Esophagus muscularis mucosa (tissue), 4 donors: ENCODE results near the gene SRP68. TPM values are rescaled to one million over a fixed set of nuclear protein-coding genes. Genes with fewer than 3 reads are reported as not detected.

Experiments
- DNase-seq: peaks from one replicate; pipeline ENCODE4 v3.0.0-alpha.2; 2017; ENCODE audit errors: extremely low spot score
- H3K27ac ChIP-seq, 4 donors: fragments of 200-600 bp; sonication (generic); replicated peaks in 1 of 4; 1 replicate in 3 of 4; 2 replicates in 1 of 4; pipeline ENCODE4 v1.5.1; 2016 to 2019; ENCODE audit warnings: mild to moderate bottlenecking in 1 of 4
- H3K27me3 ChIP-seq, 4 donors: fragments of 200-600 bp; sonication (generic); one replicate each; pipeline versions ENCODE4 v1.5.1 to v1.6.0; 2016 to 2019
- H3K36me3 ChIP-seq, 4 donors: fragments of 200-600 bp; sonication (generic); one replicate each; pipeline ENCODE4 v1.5.1; 2016 to 2019
- H3K4me1 ChIP-seq, 4 donors: fragments of 200-600 bp; sonication (generic); one replicate each; pipeline ENCODE4 v1.5.1; 2016 to 2019
- H3K4me3 ChIP-seq, 4 donors: fragments of 200-600 bp; sonication (generic); 1 replicate in 2 of 4; 2 replicates in 2 of 4; pipeline ENCODE4 v1.5.1; 2016 to 2019; ENCODE audit warnings: mild to moderate bottlenecking in 4 of 4, moderate library complexity in 1 of 4
- H3K9me3 ChIP-seq, 4 donors: fragments of 200-600 bp; sonication (generic); 1 replicate in 3 of 4; 2 replicates in 1 of 4; pipeline ENCODE4 v1.5.1; 2016 to 2019
- CTCF ChIP-seq, 3 experiments: fragments of 200-600 bp in 2 of 3; fragments of 450-650 bp in 1 of 3; sonication (generic) in 2 of 3; IDR thresholded peaks; one replicate each; pipeline ENCODE4 v1.5.1; 2017 to 2019; ENCODE audit warnings: antibody characterized with exemption in 3 of 3, mild to moderate bottlenecking in 2 of 3, moderate library complexity in 1 of 3
- EP300 ChIP-seq: sonication (generic); formaldehyde crosslinking; IDR thresholded peaks from one replicate; pipeline ENCODE4 v1.6.1; 2017; ENCODE audit warnings: antibody characterized with exemption
- POLR2A ChIP-seq: fragments of 450-650 bp; IDR thresholded peaks from one replicate; pipeline ENCODE4 v1.6.1; 2017; ENCODE audit warnings: antibody characterized with exemption, moderate library complexity, mild to moderate bottlenecking, low read depth
- POLR2AphosphoS5 ChIP-seq, 2 donors: sonication (generic); formaldehyde crosslinking; IDR thresholded peaks; one replicate each; pipeline ENCODE4 v1.6.1; 2017; ENCODE audit warnings: antibody characterized with exemption in 2 of 2
- WGBS: methylation state at CpG from one replicate; pipeline ENCODE4 v1.1.5; 2018; 5-methylcytosine and 5-hydroxymethylcytosine counted together
- intact Hi-C: fragments of 100-400 bp; cut with DNase I; formaldehyde crosslinking; loops from one replicate; pipeline ENCODE4 v1.15.1; 2023
- total RNA-seq, 4 donors: library from RNA; depleted of rRNA; stranded (reverse); fragments of >200 nt; gene quantifications; one replicate each; pipeline versions ENCODE4 v1.1.0 to v1.2.1, GENCODE V29; 2016

The SRP68 gene
- total RNA-seq, 4 donors from 2014 or later: 41.9 to 56.9 (median 50.0) TPM

- intact Hi-C loops: no loop called here
- WGBS: 84% methylated on average over 11 of the region's 13 CpGs
- no peak for DNase-seq
Observed at GRCh38 chr17:76095943-76096342, 23.6 kb upstream of the SRP68 start.

GRCh38 chr17:76094046-76094445 lies 21.7 kb upstream of the SRP68 start:
- H3K27ac ChIP-seq: no peak overlapping the region
- H3K4me1 ChIP-seq: no peaks in the 10 kb centered on the region
- WGBS: 79% methylated on average over 9 of the region's 11 CpGs
- intact Hi-C loops: no loop called here
- H3K4me3 ChIP-seq: no peak overlapping the region
- H3K27me3 ChIP-seq: no peaks in the 10 kb centered on the region
- TF ChIP-seq CTCF (IDR thresholded peaks at IDR 0.05): no peak
- no peak for TF ChIP-seq POLR2A
- no peak for TF ChIP-seq POLR2AphosphoS5 (IDR thresholded peaks at IDR 0.05)
- TF ChIP-seq EP300: no peak
- peaks cover 68 to 99% (median 91%) of the 10 kb centered on the region in 4 donors for H3K36me3 ChIP-seq
- no peaks in the 10 kb centered on the region for H3K9me3 ChIP-seq
- DNase-seq: no peak

More at GRCh38 chr17:76095943-76096342, 23.6 kb upstream of the SRP68 start:
- H3K4me3 ChIP-seq: no peak overlapping the region
- peaks cover 60 to 99% (median 89%) of the 10 kb centered on the region in 4 donors for H3K36me3 ChIP-seq
- H3K9me3 ChIP-seq: no peaks in the 10 kb centered on the region
- no peaks in the 10 kb centered on the region for H3K4me1 ChIP-seq
- no peak for TF ChIP-seq EP300
- no peak for TF ChIP-seq CTCF (IDR thresholded peaks at IDR 0.05)
- no peak for TF ChIP-seq POLR2A
- no peak for TF ChIP-seq POLR2AphosphoS5 (IDR thresholded peaks at IDR 0.05)
- H3K27me3 ChIP-seq: no peaks in the 10 kb centered on the region
- no peak overlapping the region for H3K27ac ChIP-seq

- Histone ChIP-seq H3K27ac (no peak overlapping the region), H3K4me3 (no peak overlapping the region), H3K36me3 (peaks cover 76 to 99% (median 97%) of the 10 kb centered on the region in 4 donors), H3K4me1 (no peaks in the 10 kb centered on the region), H3K9me3 (no peaks in the 10 kb centered on the region), H3K27me3 (no peaks in the 10 kb centered on the region)
- TF ChIP-seq CTCF (IDR thresholded peaks at IDR 0.05): no peak
- no peak for TF ChIP-seq POLR2A
- no peak for TF ChIP-seq EP300
- no peak for TF ChIP-seq POLR2AphosphoS5 (IDR thresholded peaks at IDR 0.05)
- intact Hi-C loops: no loop called here
- no peak for DNase-seq
- WGBS: 96% methylated on average over 10 of the region's 20 CpGs
Observed at GRCh38 chr17:76092526-76093413, 20.5 kb upstream of the SRP68 start.

- intact Hi-C loops: no loop called here
- WGBS: 80% methylated on average over 22 of the region's 23 CpGs
- H3K27me3 ChIP-seq: no peaks in the 10 kb centered on the region
- H3K27ac ChIP-seq: no peak overlapping the region
- H3K9me3 ChIP-seq: no peaks in the 10 kb centered on the region
- peaks cover 75 to 99% (median 97%) of the 10 kb centered on the region in 4 donors for H3K36me3 ChIP-seq
- TF ChIP-seq POLR2AphosphoS5 (IDR thresholded peaks at IDR 0.05): no peak
- TF ChIP-seq EP300: no peak
- no peak for TF ChIP-seq POLR2A
- TF ChIP-seq CTCF (IDR thresholded peaks at IDR 0.05): no peak
- no peak for DNase-seq
- H3K4me1 ChIP-seq: no peaks in the 10 kb centered on the region
- H3K4me3 ChIP-seq: no peak overlapping the region
Observed at GRCh38 chr17:76091526-76092286, 19.4 kb upstream of the SRP68 start.
